ENCODE measurements around the gene TTC21B.

DNA sequence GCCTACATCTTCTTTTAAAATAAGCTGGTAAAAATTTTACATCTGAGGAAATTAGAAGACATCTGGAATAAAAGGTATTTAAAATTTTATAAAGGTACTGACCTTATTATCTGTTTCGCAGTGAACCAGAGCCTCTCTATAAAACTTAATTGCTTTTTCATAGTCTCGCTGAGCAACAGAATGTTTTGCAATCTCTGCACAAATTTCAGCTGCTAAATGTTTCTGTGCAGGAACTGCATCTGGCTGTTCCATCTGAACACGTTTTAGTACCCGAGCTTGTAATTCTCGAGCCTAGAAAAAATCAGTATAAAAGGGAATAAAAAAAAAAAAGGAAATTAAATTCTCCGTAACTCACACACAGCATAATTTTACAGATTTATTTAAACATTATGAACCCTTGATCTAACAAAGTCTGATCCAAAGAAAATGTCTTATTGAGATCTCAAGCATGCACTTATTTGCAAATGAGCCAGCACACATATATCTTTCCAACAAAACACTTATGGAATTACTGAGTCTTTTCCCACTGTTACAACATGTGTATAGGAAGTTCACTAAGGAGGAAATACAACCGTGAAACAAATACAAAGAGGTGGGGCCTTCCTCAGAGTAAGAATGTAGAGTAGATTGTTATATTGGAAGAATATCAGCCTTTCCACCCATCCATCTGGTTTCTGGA, 51.8 kb downstream of the TTC21B start:
- TF ChIP-seq, protein P1, sequence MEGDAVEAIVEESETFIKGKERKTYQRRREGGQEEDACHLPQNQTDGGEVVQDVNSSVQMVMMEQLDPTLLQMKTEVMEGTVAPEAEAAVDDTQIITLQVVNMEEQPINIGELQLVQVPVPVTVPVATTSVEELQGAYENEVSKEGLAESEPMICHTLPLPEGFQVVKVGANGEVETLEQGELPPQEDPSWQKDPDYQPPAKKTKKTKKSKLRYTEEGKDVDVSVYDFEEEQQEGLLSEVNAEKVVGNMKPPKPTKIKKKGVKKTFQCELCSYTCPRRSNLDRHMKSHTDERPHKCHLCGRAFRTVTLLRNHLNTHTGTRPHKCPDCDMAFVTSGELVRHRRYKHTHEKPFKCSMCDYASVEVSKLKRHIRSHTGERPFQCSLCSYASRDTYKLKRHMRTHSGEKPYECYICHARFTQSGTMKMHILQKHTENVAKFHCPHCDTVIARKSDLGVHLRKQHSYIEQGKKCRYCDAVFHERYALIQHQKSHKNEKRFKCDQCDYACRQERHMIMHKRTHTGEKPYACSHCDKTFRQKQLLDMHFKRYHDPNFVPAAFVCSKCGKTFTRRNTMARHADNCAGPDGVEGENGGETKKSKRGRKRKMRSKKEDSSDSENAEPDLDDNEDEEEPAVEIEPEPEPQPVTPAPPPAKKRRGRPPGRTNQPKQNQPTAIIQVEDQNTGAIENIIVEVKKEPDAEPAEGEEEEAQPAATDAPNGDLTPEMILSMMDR (IDR thresholded peaks at IDR 0.05): no peak
- no peak for TF ChIP-seq POLR2A (IDR thresholded peaks at IDR 0.05)
